Stimulated activated memory B cell treated with anti-CD40 and anti-IgM and Interleukin-4, amounts not matched to agents 10 μg/mL and 1 μg/mL and 100 μg/mL, for 72 hours (primary cell): ENCODE data around the gene CRCP.
A peak's percentile ranks its signal among the peaks of the same experiment; 100 is the strongest.
"Not testable (repeated sequence)": the region's sequence is repeated elsewhere in the genome, so short reads cannot be mapped to it uniquely, and the experiment has no call there.

Experiments
- ATAC-seq: fragments of 150-1000 bp; cut with Tn5 transposase; 2 replicates; pipeline ENCODE4 v1.10.0; 2021
- H3K27ac Mint-ChIP-seq: one replicate; pipeline ENCODE4 v1.8.0; 2022; ENCODE audit warnings: mild to moderate bottlenecking, mixed read lengths
- H3K27me3 Mint-ChIP-seq: one replicate; pipeline ENCODE4 v1.8.0; 2022; ENCODE audit warnings: mixed read lengths
- H3K36me3 Mint-ChIP-seq: one replicate; pipeline ENCODE4 v1.8.0; 2022; ENCODE audit warnings: mixed read lengths
- H3K4me1 Mint-ChIP-seq: one replicate; pipeline ENCODE4 v1.8.0; 2022; ENCODE audit warnings: mixed read lengths
- H3K4me3 Mint-ChIP-seq: one replicate; pipeline ENCODE4 v1.8.0; 2022; ENCODE audit warnings: mild to moderate bottlenecking, moderate library complexity, mixed read lengths
- H3K9me3 Mint-ChIP-seq: one replicate; pipeline ENCODE4 v1.8.0; 2022; ENCODE audit warnings: mixed read lengths

The CRCP gene

DNA sequence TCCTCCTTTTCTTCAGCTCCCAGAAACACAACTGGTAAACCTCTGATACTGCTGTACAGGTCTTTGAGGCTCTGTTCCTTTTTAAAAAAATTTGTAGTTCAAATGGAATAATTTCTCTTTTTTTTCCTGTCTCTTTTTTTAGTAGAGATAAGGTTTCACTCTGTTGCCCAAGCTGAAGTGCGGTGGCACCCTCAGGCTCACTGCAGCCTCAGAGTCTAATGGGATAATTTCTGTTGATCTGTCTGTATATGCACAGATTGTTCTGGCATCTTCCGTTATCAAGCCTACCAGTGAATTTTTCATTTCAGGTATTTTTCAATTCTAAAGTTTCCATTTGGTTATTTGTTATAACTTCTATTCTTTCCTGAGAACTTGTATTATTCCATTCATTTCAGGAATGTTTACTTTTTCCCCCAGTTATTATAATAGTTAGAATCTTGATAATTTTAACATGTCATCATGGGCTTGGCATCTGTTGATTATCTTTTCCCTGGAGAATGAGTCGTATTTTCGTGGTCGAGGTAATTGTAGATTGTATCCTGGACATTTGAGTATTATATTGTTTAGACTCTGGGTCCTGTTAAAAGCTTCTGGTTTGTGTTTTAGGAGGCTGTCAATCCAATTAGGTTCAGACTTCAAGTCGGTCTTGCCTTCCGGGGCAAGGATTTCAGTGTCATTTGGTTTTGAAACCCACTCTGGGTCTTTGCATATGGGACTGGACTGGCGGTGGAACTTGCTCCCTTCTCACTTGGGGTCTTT, 24.5 kb downstream of the CRCP start:
- no peak overlapping the region for H3K4me3 Mint-ChIP-seq
- no peak for ATAC-seq
- no peaks in the 10 kb centered on the region for H3K4me1 Mint-ChIP-seq
- H3K27me3 Mint-ChIP-seq = no peaks in the 10 kb centered on the region
- no peaks in the 10 kb centered on the region for H3K9me3 Mint-ChIP-seq
- no peak overlapping the region for H3K27ac Mint-ChIP-seq
- peaks cover 80% of the 10 kb centered on the region for H3K36me3 Mint-ChIP-seq

DNA sequence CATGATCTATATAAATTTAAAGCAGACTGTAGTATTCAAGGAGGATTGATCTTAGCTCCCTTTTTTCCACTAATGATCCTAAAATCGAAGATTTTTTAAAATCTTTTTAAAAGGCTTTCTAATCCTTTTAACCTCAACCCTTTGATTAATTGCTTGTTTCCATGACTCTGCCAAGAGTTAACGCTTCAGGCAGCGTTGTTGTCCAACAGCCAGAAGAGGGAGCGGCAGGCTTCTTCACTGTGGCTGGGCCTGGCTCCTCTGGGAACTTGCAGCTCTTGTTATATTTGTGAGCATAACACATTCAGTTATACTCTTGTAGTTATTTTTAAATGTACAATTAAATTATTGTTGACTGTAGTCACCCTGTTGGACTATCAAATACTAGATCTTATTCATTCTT, 26.3 kb downstream of the CRCP start:
- H3K27me3 Mint-ChIP-seq = no peaks in the 10 kb centered on the region
- H3K27ac Mint-ChIP-seq = no peak overlapping the region
- no peak for ATAC-seq
- H3K36me3 Mint-ChIP-seq = peaks cover 76% of the 10 kb centered on the region
- H3K9me3 Mint-ChIP-seq = no peaks in the 10 kb centered on the region
- no peak overlapping the region for H3K4me3 Mint-ChIP-seq
- H3K4me1 Mint-ChIP-seq = no peaks in the 10 kb centered on the region

DNA sequence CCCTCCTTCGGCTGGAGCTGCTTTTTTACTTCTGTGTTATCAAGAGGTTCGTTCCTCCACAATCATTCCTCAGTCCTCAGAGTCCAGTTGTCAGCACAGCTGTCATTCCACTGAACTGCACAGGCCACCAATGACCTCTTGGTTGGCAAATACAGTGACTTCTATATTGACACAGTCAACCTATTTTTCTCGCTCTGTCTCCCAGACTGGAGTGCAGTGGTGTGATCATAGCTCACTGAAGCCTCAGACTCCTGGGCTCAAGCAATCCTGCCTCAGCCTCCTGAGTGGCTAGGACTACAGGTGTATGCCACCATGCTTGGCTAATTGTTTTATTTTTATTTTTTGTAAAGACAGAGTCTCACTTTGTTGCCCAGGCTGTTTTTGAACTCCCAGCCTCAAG, 27.7 kb downstream of the CRCP start:
- Mint-ChIP-seq H3K4me1 (no peaks in the 10 kb centered on the region), H3K27me3 (no peaks in the 10 kb centered on the region), H3K36me3 (peaks cover 81% of the 10 kb centered on the region), H3K27ac (no peak overlapping the region), H3K4me3 (no peak overlapping the region), H3K9me3 (no peaks in the 10 kb centered on the region)
- ATAC-seq = no peak

DNA sequence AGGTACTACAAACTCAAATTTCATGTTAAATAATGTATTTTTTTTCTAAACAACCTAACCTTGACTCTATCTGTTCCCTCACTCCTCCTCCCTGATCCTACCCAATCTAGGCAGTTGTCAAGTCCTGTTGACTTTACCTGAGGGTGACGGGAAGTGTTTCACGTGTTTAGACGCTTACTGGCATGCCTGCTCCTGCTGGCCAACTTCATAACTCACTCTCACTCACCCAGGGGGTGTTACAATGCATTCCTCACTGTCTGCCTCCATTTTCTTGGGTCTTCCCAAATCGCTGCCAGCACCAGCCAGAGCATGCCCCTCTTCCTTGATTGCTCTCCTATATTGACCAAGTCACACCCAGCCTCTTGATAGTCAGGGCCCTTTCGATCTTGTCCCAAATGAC, 28.3 kb downstream of the CRCP start:
- H3K36me3 Mint-ChIP-seq = peaks cover 74% of the 10 kb centered on the region
- no peak overlapping the region for H3K27ac Mint-ChIP-seq
- no peak for ATAC-seq
- H3K27me3 Mint-ChIP-seq = no peaks in the 10 kb centered on the region
- peaks cover 3% of the 10 kb centered on the region for H3K4me1 Mint-ChIP-seq
- no peaks in the 10 kb centered on the region for H3K9me3 Mint-ChIP-seq
- no peak overlapping the region for H3K4me3 Mint-ChIP-seq

DNA sequence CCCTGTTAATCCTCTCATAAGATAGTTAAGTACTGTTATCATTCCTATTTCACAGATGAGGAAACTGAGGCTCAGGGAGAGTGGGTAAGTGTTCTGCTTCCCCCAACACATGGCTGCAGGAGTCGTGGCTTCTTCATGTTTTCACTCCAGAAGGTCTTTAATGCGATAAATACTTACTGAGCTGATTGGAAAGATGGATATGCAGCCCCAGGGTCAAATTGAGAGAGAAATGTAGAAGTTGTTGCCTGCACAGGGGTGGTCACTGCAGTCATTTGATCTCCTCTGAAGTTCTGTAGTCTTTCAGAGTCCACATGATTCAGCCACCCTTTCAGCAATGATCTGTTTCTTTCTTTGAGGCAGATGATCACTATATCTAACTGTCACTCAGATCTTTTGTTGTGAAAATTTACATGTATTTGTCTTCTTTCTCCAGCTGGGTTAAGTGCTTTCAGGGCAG, 29.3 kb downstream of the CRCP start:
- H3K4me1 Mint-ChIP-seq = peaks cover 11% of the 10 kb centered on the region
- no peaks in the 10 kb centered on the region for H3K9me3 Mint-ChIP-seq
- H3K27me3 Mint-ChIP-seq = no peaks in the 10 kb centered on the region
- peaks cover 75% of the 10 kb centered on the region for H3K36me3 Mint-ChIP-seq
- no peak for ATAC-seq
- H3K27ac Mint-ChIP-seq = no peak overlapping the region
- no peak overlapping the region for H3K4me3 Mint-ChIP-seq

DNA sequence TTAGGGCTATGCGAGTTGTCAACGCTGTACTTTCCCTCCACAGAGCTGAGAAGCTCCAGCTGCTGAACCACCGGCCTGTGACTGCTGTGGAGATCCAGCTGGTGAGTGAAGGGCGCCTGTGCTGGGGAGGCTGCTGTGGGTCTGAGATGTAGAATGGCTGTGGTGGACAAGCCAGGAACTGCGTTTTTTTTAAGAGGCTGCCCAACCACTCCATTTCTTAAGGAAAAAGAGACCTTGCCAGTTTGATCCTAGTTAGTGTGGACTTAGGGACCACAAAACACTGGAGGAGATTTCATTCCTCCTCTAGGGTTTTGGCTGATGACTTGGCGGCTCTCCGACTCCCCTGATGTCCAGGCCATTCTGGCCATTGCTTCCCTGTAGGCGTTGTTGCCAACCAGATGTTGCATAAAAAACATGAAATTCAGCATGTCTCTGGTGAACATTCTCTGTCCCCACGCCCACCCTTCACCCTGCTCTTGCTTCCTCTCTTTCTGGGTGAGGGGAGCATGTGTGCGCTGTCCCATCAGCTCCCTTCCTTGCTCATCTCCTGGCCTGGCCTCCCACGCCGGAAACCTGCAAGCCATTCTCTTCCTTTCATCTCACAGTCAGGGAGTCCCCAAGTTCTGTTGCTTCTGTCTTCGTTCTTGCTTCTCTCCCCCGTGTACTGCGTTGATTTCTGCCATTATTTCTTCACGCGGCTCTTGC, 30.9 kb downstream of the CRCP start:
- Mint-ChIP-seq H3K27ac (no peak overlapping the region), H3K36me3 (peaks cover 70% of the 10 kb centered on the region), H3K4me3 (no peak overlapping the region), H3K4me1 (peaks cover 11% of the 10 kb centered on the region), H3K9me3 (no peaks in the 10 kb centered on the region), H3K27me3 (no peaks in the 10 kb centered on the region)
- no peak for ATAC-seq

DNA sequence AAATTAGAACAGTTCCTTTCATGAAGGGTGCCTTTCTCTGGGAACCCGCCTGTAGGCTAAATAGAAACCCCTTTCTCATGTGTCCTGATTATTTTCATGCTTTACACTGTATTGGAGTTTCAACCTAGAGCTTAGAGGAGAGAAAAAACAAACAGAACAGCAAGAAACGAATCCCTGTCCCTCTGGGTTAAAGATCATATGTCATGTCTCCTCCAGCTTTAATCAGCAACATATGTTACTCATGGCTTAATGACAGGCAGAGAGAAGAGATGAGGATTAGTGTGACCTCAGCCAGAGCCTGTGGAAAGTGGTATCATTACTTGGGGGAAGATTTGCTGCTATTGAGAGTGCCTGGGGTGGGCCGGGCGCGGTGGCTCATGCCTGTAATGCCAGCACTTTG, 32.1 kb downstream of the CRCP start:
- H3K27ac Mint-ChIP-seq = no peak overlapping the region
- H3K4me3 Mint-ChIP-seq = no peak overlapping the region
- H3K9me3 Mint-ChIP-seq = no peaks in the 10 kb centered on the region
- H3K4me1 Mint-ChIP-seq = peaks cover 11% of the 10 kb centered on the region
- ATAC-seq = no peak
- no peaks in the 10 kb centered on the region for H3K27me3 Mint-ChIP-seq
- peaks cover 70% of the 10 kb centered on the region for H3K36me3 Mint-ChIP-seq

DNA sequence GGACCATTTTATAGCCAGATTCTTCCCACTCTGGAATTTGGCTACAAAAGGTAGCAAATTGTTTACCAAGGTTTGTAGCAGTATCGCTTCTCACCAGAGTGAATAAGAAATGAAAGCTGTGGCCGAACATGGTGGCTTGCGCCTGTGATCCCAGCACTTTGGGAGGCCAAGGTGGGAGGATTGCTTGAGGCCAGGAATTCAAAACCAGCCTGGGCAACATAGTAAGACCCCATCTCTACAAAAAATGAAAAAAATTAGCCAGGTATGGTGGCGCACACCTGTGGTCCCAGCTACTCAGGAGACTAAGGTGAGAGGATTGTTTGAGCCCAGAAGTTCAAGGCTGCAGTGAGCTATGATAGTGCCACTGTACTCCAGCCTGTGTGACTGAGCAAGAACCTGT, 33.0 kb downstream of the CRCP start:
- not testable (repeated sequence) for H3K27me3 Mint-ChIP-seq, H3K4me3 Mint-ChIP-seq, ATAC-seq, H3K9me3 Mint-ChIP-seq
- Mint-ChIP-seq H3K4me1 (peaks cover 11% of the 10 kb centered on the region), H3K36me3 (peaks cover 70% of the 10 kb centered on the region), H3K27ac (peak overlapping the region; percentile 79)

DNA sequence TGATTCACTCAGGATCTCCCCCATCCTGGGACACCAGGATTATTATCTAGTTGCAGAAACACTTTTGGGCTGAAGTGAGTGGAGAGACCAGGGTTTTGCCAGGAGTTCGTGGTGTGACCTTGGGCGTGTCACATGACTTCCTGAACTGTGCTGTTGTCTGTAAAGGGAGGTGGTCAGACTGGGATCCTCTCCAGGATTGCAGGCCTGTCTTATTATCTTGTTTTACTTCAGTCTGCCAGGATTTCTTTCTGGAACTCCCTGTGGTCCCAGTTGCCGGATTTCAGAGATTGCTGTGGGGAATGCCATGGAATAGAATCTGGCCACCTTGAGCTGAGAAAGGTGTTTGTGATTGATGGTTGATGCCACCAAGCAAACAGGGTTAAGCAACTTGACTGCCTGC, 35.8 kb downstream of the CRCP start:
- ATAC-seq = no peak
- peaks cover 11% of the 10 kb centered on the region for H3K4me1 Mint-ChIP-seq
- no peak overlapping the region for H3K27ac Mint-ChIP-seq
- H3K27me3 Mint-ChIP-seq = no peaks in the 10 kb centered on the region
- no peaks in the 10 kb centered on the region for H3K9me3 Mint-ChIP-seq
- H3K36me3 Mint-ChIP-seq = peaks cover 64% of the 10 kb centered on the region
- H3K4me3 Mint-ChIP-seq = no peak overlapping the region

DNA sequence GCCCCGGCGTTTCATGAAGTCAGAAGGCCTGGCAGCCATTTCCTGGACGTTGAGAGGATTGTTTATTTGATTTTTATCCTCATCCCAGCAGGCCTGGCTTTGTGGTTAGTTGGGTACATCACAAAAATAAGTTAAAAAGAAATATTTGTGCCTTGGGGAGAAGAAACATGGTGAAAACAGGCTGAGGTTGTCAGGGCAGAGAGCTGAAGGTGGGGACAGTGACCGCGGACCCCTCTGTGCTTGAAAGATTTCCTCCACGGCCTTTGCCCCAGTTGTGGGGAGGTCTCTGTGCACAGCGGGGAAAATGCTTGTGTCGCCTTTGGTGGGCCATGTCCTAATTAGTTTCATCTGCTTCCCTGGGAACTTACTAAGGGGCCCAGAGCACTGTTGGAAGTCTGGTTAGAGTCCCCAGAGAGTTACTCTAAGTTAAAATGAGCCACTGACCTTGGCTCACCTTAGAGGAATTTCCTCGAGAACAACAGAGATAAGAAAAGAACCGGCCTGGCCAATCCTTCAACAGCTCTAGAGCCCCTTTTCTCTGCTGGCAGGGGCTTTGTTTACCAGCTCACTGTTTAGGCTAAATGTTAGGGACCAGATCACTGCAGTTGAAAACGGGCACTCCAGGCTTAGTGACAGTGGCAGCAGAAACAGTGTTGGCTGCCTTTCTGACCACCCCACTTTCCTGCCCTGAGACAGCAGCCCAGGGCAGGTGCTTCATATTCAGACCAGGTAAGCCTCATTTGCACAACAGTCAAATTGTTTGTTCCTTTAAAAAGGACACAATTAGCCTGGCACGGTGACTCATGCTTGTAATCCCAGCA, 37.9 kb downstream of the CRCP start:
- Mint-ChIP-seq H3K27me3 (no peaks in the 10 kb centered on the region), H3K4me3 (no peak overlapping the region), H3K9me3 (no peaks in the 10 kb centered on the region), H3K4me1 (peaks cover 11% of the 10 kb centered on the region), H3K36me3 (peaks cover 60% of the 10 kb centered on the region), H3K27ac (no peak overlapping the region)
- ATAC-seq = no peak

DNA sequence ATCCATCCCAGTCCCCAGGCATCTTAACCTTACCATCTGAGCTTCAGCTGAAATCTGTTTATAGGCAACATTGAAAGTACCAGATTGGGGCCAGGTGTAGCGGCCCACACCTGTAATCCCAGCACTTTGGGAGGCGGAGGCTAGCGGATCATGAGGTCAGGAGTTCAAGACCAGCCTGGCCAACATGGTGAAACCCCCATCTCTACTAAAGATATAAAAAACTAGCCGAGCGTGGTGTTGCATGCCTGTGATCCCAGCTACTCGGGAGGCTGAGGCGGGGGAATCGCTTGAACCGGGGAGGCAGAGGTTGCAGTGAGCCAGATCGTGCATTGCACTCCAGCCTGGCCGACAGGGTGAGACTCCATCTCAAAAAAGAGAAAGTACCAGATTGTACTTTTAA, 39.0 kb downstream of the CRCP start:
- H3K27ac Mint-ChIP-seq = no peak overlapping the region
- H3K27me3 Mint-ChIP-seq = no peaks in the 10 kb centered on the region
- peaks cover 1% of the 10 kb centered on the region for H3K4me1 Mint-ChIP-seq
- peaks cover 66% of the 10 kb centered on the region for H3K36me3 Mint-ChIP-seq
- peaks cover 3% of the 10 kb centered on the region for H3K9me3 Mint-ChIP-seq
- ATAC-seq = no peak
- no peak overlapping the region for H3K4me3 Mint-ChIP-seq

DNA sequence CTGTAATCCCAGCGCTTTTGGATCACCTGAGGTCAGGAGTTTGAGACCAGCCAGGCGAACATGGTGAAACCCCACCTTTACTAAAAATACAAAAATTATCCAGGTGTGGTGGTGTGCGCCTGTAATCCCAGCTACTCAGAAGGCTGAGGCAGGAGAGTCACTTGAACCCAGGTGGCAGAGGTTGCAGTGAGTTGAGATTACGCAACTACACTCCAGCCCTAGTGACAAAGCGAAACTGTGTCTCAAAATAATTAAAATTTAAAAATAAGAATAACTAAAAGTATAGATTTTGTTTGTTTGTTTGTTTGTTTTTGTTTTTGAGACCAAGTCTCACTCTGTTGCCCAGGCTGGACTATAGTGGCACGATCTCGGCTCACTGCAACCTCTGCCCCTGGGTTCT, 41.4 kb downstream of the CRCP start:
- not testable (repeated sequence) for H3K9me3 Mint-ChIP-seq, H3K27ac Mint-ChIP-seq, ATAC-seq, H3K27me3 Mint-ChIP-seq, H3K4me3 Mint-ChIP-seq, H3K4me1 Mint-ChIP-seq
- peaks cover 71% of the 10 kb centered on the region for H3K36me3 Mint-ChIP-seq

DNA sequence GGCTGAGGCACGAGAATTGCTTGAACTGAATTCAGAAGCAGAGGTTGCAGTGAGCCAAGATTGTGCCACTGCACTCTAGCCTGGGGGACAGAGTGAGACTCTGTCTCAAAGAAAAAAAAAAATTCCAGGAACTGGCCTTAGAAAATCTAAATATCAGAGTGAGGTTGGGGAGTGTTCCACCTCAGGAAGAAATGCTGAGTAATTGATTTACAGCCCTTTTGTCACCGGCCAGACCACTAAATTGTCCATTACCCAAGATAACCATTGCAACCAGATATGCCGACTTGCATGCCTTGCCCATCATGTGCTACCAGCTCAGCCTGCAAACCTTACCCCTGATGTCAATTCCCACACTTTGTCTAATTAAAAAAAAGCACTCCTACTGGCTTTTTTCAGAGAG, 42.4 kb downstream of the CRCP start:
- Mint-ChIP-seq H3K27me3 (no peaks in the 10 kb centered on the region), H3K36me3 (peaks cover 63% of the 10 kb centered on the region), H3K9me3 (peaks cover 3% of the 10 kb centered on the region), H3K4me1 (no peaks in the 10 kb centered on the region), H3K27ac (no peak overlapping the region), H3K4me3 (no peak overlapping the region)
- ATAC-seq = no peak

DNA sequence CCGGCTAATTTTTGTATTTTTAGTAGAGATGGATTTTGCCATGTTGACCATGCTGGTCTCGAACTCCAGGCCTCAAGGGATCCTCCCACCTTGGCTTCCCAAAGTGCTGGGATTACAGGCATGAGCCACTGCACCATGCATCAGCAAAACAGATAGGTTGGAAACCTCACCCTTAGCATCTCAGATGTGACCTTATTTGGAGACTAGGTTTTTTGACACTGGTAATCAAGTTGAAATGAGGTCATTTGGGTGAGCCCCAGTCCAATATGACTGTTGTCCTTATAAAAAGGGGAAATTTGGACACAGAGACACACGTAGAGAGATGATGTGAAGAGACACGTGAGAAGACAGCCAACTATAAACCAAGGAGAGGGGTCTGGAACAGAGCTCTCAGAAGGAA, 48.0 kb downstream of the CRCP start:
- Mint-ChIP-seq H3K4me3 (no peak overlapping the region), H3K36me3 (peaks cover 27% of the 10 kb centered on the region), H3K9me3 (peaks cover 3% of the 10 kb centered on the region), H3K4me1 (no peaks in the 10 kb centered on the region), H3K27ac (no peak overlapping the region), H3K27me3 (no peaks in the 10 kb centered on the region)
- ATAC-seq = no peak

DNA sequence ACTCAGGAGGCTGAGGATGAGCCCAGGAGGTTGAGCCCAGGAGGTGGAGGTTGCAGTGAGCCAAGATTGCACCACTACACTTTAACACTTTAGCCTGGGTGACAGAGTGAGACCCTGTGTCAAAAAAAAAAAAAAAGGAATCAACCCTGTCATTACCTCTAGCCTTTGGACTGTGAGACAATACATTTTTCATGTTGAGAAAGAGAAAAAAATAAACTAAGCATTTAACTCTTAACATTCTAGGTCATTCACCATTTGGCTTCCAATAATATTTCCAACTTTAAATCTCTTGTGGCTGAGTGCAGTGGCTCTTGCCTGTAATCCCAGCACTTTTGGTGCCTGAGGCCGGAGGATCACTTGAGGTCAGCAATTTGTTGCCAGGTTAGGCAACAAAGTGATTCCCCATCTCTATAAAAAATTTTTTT, 48.6 kb downstream of the CRCP start:
- no peaks in the 10 kb centered on the region for H3K4me1 Mint-ChIP-seq
- ATAC-seq = no peak
- H3K27me3 Mint-ChIP-seq = no peaks in the 10 kb centered on the region
- H3K27ac Mint-ChIP-seq = no peak overlapping the region
- H3K36me3 Mint-ChIP-seq = peaks cover 21% of the 10 kb centered on the region
- no peaks in the 10 kb centered on the region for H3K9me3 Mint-ChIP-seq
- no peak overlapping the region for H3K4me3 Mint-ChIP-seq
